ENCODE results near the gene UMPS.

- TF ChIP-seq, protein P1, sequence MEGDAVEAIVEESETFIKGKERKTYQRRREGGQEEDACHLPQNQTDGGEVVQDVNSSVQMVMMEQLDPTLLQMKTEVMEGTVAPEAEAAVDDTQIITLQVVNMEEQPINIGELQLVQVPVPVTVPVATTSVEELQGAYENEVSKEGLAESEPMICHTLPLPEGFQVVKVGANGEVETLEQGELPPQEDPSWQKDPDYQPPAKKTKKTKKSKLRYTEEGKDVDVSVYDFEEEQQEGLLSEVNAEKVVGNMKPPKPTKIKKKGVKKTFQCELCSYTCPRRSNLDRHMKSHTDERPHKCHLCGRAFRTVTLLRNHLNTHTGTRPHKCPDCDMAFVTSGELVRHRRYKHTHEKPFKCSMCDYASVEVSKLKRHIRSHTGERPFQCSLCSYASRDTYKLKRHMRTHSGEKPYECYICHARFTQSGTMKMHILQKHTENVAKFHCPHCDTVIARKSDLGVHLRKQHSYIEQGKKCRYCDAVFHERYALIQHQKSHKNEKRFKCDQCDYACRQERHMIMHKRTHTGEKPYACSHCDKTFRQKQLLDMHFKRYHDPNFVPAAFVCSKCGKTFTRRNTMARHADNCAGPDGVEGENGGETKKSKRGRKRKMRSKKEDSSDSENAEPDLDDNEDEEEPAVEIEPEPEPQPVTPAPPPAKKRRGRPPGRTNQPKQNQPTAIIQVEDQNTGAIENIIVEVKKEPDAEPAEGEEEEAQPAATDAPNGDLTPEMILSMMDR (IDR thresholded peaks at IDR 0.05), result no peak
- TF ChIP-seq POLR2AphosphoS5 (IDR thresholded peaks at IDR 0.05; ENCODE audit: low read depth, low read length), result no peak
Measured at GRCh38 chr3:124785973-124786372, 55.7 kb downstream of the UMPS start.
